Lower leg skin (tissue), 4 donors: ENCODE results near the gene TNFAIP8L3. TPM values are rescaled to one million over a fixed set of nuclear protein-coding genes. Genes with fewer than 3 reads are reported as not detected.

Experiments
- DNase-seq, 2 donors: peaks; one replicate each; pipeline ENCODE4 v3.0.0-alpha.2; 2019; ENCODE audit warnings: low spot score in 2 of 2
- H3K4me3 ChIP-seq: fragments of 200-600 bp; sonication (generic); 2 replicates; pipeline ENCODE4 v1.5.1; 2017; ENCODE audit warnings: mild to moderate bottlenecking, low read depth; ENCODE audit not compliant: poor library complexity, severe bottlenecking
- POLR2A ChIP-seq, 2 donors: fragments of 450-650 bp; IDR thresholded peaks; one replicate each; pipeline ENCODE4 v1.6.1; 2016 to 2017; ENCODE audit warnings: antibody characterized with exemption in 2 of 2, mild to moderate bottlenecking in 1 of 2, moderate library complexity in 1 of 2
- WGBS, 2 donors: methylation state at CpG; one replicate each; pipeline ENCODE4 v1.1.5; 2018; 5-methylcytosine and 5-hydroxymethylcytosine counted together
- intact Hi-C: fragments of 100-400 bp; cut with DNase I; formaldehyde crosslinking; loops from one replicate; pipeline ENCODE4 v1.15.0; 2023; ENCODE audit warnings: low total_unique reads
- total RNA-seq, 4 donors: library from RNA; depleted of rRNA; stranded (reverse); fragments of >200 nt; gene quantifications; one replicate each; pipeline ENCODE4 v1.1.0, GENCODE V29; 2016
- TF ChIP-seq, protein P1 (sequence below), 3 donors: fragments of 450-650 bp; IDR thresholded peaks; one replicate each; pipeline ENCODE4 v1.5.1; 2016; ENCODE audit warnings: antibody characterized with exemption in 3 of 3, mild to moderate bottlenecking in 3 of 3, moderate library complexity in 2 of 3

TNFAIP8L3 gene
- total RNA-seq, 4 donors from 2014 or later: 13.6 to 27.2 (median 22.1) TPM

GRCh38 chr15:51060030-51060673 lies 34.6 kb downstream of the TNFAIP8L3 start:
- TF ChIP-seq POLR2A (IDR thresholded peaks at IDR 0.05): no peak
- 71 to 77% methylated on average over 3 of the region's 3 CpGs for WGBS, 2 donors
- DNase-seq: no peak
- no peak overlapping the region for H3K4me3 ChIP-seq
- intact Hi-C loops: no loop called here

DNA sequence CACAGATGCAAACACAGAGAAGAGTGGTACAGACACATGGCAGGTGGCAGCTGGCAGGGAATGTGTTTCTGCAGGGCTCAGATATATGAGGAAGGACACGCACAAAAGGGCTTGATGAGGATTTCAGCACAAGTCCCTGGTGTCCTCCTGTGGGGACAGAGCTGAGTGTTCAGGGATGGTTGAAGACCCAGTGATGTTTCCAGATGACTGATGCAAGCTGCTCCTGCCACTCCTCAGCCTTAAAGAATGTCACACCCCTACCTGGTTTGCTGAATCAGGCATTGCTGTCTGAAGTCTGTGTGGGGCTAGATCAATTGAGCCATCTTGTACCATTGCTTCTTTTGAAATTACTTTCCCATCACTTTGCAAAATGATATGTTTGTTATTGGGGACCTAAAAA lies 40.2 kb downstream of the TNFAIP8L3 start:
- 100% methylated on average over 1 of the region's 1 CpG for WGBS, 2 donors
- H3K4me3 ChIP-seq: no peak overlapping the region
- TF ChIP-seq POLR2A (IDR thresholded peaks at IDR 0.05): no peak
- TF ChIP-seq, protein P1, sequence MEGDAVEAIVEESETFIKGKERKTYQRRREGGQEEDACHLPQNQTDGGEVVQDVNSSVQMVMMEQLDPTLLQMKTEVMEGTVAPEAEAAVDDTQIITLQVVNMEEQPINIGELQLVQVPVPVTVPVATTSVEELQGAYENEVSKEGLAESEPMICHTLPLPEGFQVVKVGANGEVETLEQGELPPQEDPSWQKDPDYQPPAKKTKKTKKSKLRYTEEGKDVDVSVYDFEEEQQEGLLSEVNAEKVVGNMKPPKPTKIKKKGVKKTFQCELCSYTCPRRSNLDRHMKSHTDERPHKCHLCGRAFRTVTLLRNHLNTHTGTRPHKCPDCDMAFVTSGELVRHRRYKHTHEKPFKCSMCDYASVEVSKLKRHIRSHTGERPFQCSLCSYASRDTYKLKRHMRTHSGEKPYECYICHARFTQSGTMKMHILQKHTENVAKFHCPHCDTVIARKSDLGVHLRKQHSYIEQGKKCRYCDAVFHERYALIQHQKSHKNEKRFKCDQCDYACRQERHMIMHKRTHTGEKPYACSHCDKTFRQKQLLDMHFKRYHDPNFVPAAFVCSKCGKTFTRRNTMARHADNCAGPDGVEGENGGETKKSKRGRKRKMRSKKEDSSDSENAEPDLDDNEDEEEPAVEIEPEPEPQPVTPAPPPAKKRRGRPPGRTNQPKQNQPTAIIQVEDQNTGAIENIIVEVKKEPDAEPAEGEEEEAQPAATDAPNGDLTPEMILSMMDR (IDR thresholded peaks at IDR 0.05): no peak
- DNase-seq: no peak
- intact Hi-C loops: no loop called here

DNA sequence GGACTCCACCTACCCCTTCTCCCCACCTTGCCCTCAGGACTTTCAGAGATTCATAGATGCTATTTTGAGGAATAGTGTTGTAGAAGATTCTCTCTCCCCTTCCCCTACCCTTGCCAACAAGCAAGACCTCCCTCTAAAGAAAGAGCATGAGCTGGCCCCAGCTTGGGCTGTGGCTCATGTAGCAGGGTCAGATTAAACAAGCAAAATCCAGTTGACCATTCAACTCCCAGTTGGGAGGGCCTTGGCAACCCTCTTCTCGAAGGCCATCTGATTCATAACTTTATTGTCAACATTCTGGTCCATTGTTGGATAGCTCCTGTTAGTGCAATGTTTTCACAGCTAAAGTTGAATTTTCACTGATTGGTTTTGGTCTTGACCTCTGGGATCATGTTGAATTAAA lies 41.1 kb downstream of the TNFAIP8L3 start:
- 77 to 88% methylated on average over 1 of the region's 1 CpG for WGBS, 2 donors
- no peak for TF ChIP-seq POLR2A (IDR thresholded peaks at IDR 0.05)
- TF ChIP-seq, protein P1 (IDR thresholded peaks at IDR 0.05): no peak
- intact Hi-C loops: no loop called here

GRCh38 chr15:51051776-51052175 lies 42.9 kb downstream of the TNFAIP8L3 start:
- no peak overlapping the region for H3K4me3 ChIP-seq
- 5 to 12% methylated on average over 3 of the region's 3 CpGs for WGBS, 2 donors
- intact Hi-C loops: no loop called here
- TF ChIP-seq POLR2A (IDR thresholded peaks at IDR 0.05): no peak
- TF ChIP-seq, protein P1 (IDR thresholded peaks at IDR 0.05): no peak
- peak; percentile 66 to 89 for DNase-seq

More for the DNA sequence above, 41.1 kb downstream of the TNFAIP8L3 start:
- H3K4me3 ChIP-seq: no peak overlapping the region
- DNase-seq: no peak

DNA sequence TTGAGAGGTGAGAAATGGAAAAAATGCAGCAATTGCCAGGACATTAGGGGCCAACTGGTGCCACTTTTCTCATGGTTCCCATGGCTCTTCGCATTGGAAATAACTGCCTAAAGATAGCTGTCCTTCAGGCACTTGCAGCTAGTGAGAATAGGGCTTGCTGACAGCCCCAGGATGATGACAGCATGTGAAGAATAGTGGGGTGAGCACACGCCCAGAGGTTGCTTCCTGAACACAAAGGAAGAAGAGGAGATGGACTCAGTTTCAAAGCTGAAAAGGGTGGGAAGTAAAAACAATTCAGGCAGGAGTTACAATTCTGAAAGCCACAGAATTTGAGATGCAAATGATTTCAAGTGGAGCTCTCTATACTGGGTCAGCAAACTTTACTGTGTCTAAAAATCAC lies 45.6 kb downstream of the TNFAIP8L3 start:
- no peak for DNase-seq
- H3K4me3 ChIP-seq: no peak overlapping the region
- TF ChIP-seq, protein P1 (IDR thresholded peaks at IDR 0.05): no peak
- TF ChIP-seq POLR2A (IDR thresholded peaks at IDR 0.05): no peak
- WGBS, 2 donors: 69 to 72% methylated on average over 2 of the region's 2 CpGs
- intact Hi-C loops: no loop called here

DNA sequence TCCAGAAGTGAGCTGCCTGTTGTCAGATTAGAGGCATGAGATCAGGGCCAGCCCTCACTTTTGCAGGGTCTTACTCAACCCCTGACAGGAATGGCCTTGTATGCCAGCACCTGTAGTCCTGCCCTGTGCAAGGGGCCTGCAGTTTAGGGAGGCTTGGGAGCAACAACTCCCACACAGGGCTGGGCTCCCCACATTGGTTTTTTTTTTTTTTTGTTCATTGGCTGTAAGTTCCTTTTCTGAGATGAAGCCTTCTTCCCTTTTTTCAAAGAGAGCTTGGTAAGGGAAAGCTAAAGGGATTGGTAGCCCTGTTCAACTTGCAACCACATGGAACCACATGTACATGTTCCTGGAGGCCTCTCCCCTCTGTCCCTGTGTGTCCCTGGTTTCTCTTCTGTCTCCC lies 46.4 kb downstream of the TNFAIP8L3 start:
- H3K4me3 ChIP-seq: no peak overlapping the region
- TF ChIP-seq, protein P1 (IDR thresholded peaks at IDR 0.05): no peak
- no peak for TF ChIP-seq POLR2A (IDR thresholded peaks at IDR 0.05)
- no peak for DNase-seq
- intact Hi-C loops: no loop called here
